D721Med (cell line): ENCODE measurements around the gene DDX10.

Source experiments
- DNase-seq: peaks from one replicate; pipeline ENCODE4 v3.0.0; 2011; ENCODE audit warnings: low spot score; ENCODE audit not compliant: insufficient read length
- FAIRE-seq: peaks from 2 replicates; lab custom pipeline; 2011; peaks lifted over from hg19 to GRCh38; lab: Jason Lieb, UNC
- TF ChIP-seq, protein P1 (sequence below): IDR thresholded peaks from 2 replicates; pipeline ENCODE4 v1.5.1; 2012; ENCODE audit warnings: mild to moderate bottlenecking, control low read depth; ENCODE audit not compliant: insufficient read depth; ENCODE audit errors: missing control alignments

Gene DDX10

GRCh38 chr11:108664730-108665525 is at the start of gene DDX10:
TSS of gene DDX10 (plus strand) at chr11:108665069. CDS start at chr11:108665154, 85 bp downstream.
- TF ChIP-seq, protein P1, sequence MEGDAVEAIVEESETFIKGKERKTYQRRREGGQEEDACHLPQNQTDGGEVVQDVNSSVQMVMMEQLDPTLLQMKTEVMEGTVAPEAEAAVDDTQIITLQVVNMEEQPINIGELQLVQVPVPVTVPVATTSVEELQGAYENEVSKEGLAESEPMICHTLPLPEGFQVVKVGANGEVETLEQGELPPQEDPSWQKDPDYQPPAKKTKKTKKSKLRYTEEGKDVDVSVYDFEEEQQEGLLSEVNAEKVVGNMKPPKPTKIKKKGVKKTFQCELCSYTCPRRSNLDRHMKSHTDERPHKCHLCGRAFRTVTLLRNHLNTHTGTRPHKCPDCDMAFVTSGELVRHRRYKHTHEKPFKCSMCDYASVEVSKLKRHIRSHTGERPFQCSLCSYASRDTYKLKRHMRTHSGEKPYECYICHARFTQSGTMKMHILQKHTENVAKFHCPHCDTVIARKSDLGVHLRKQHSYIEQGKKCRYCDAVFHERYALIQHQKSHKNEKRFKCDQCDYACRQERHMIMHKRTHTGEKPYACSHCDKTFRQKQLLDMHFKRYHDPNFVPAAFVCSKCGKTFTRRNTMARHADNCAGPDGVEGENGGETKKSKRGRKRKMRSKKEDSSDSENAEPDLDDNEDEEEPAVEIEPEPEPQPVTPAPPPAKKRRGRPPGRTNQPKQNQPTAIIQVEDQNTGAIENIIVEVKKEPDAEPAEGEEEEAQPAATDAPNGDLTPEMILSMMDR: no peak
- peak; percentile 75 for FAIRE-seq
- DNase-seq: peak; percentile 53

GRCh38 chr11:108616549-108616948 is 48.3 kb upstream of the DDX10 start:
- no peak for DNase-seq
- FAIRE-seq: no peak

GRCh38 chr11:108617055-108617454 is 47.8 kb upstream of the DDX10 start:
- no peak for DNase-seq
- FAIRE-seq: no peak
- TF ChIP-seq, protein P1: no peak

More at GRCh38 chr11:108616549-108616948, 48.3 kb upstream of the DDX10 start:
- TF ChIP-seq, protein P1: no peak

DNA sequence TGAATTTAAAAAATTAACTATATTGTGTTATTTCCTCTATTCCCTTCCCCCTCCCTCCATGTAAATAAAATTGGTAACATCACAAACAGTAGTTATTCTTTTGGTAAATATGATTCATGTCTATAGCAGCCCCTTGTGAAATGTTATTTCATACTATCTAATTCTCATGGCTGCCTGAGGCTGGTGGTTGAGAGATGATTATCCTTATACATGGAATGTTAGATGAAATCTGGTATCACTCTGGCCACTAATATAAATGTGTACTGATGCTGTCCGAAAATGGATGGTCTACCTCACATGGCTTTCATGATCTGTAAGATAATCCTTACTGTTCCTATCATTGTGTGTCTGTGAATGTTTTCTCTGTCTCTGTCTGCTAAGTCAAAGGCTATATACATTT is 46.3 kb upstream of the DDX10 start:
- DNase-seq: no peak
- TF ChIP-seq, protein P1: no peak
- FAIRE-seq: no peak

GRCh38 chr11:108620958-108621772 is 43.7 kb upstream of the DDX10 start:
- no peak for FAIRE-seq
- TF ChIP-seq, protein P1: no peak

DNA sequence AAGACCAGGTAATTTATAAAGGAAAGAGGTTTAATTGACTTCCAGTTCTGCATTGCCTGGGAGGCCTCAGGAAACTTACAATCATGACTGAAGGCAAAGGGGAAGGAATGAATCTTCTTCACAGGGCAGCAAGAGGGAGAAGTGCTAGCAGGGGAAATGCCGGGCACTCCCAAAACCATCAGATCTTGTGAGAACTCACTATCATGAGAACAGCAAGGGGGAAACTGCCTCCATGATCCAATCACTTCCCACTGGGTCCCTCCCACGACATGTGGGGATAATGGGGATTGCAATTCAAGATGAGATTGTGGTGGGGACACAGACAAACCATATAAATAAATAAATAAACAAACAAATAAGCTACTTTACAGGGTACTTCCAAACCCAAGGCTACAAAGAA is 42.5 kb upstream of the DDX10 start:
- DNase-seq (no peak), FAIRE-seq (no peak)
- TF ChIP-seq, protein P1: no peak

More at GRCh38 chr11:108620958-108621772, 43.7 kb upstream of the DDX10 start:
- DNase-seq: no peak
